Measurements from ENCODE around the gene FGL2. TPM values are rescaled to one million over a fixed set of nuclear protein-coding genes. Genes with fewer than 3 reads are reported as not detected.
A peak's percentile ranks its signal among the peaks of the same experiment; 100 is the strongest.

Gene FGL2
- total and polyA plus RNA-seq, 2 of the 4 experiments (the other 2 are of a cell fraction): 0.32 to 1.3 TPM

DNA sequence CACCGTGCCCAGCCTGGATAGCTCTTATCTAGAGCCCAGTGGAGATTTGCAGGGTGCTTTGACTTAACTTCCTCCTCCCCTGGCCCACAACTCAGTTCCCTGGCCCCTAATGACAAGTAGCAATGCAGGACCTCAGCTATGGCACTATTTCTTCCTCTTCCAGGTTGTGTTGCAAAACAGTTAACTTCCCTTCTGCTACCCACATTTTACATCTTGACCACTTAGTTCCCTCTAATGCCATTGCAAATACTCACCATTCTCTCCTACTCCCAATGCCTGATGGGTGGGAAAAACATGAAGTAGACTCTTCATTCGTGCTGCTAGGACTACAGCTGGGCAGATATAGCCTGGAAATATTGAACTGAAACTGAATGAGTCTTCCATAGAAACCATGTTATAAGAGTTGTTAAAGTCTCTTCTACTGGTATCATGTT is 39.1 kb upstream of the FGL2 start:
- H2BK15ac ChIP-seq (ENCODE audit: low read depth, low read length): no peak overlapping the region; the same call in 2 of the 3 replicates
- H3K79me1 ChIP-seq (ENCODE audit: low read depth in 1 of 2, low read length in 2 of 2): no peaks in the 10 kb centered on the region
- ATAC-seq (ENCODE audit: low read depth) (no peak), DNase-seq (no peak)
- no peak overlapping the region for H2AK9ac ChIP-seq (replicated peaks; ENCODE audit: low read depth, low read length, poor library complexity)
- H3K9ac ChIP-seq (ENCODE audit: low read depth, low read length): no peak overlapping the region
- H2BK5ac ChIP-seq (ENCODE audit: low read depth, low read length, poor library complexity, severe bottlenecking): no peak overlapping the region
- TF ChIP-seq CEBPB (IDR thresholded peaks at IDR 0.05; ENCODE audit: low read depth, low read length) (no peak), MXI1 (IDR thresholded peaks at IDR 0.05; ENCODE audit: borderline replicate concordance, low read depth, low read length) (no peak), POLR2A (IDR thresholded peaks at IDR 0.05; ENCODE audit: low read depth, low read length) (no peak), RAD21 (IDR thresholded peaks at IDR 0.05; ENCODE audit: low read length) (no peak), NFE2L2 (IDR thresholded peaks at IDR 0.05; ENCODE audit: low read depth, low read length) (no peak), CHD1 (IDR thresholded peaks at IDR 0.05; ENCODE audit: low read depth, low read length) (no peak), SMC3 (IDR thresholded peaks at IDR 0.05; ENCODE audit: low read depth, low read length) (no peak), MAZ (IDR thresholded peaks at IDR 0.05; ENCODE audit: borderline replicate concordance, low read depth, low read length) (no peak), RCOR1 (IDR thresholded peaks at IDR 0.05; ENCODE audit: insufficient replicate concordance, low read length) (no peak), BHLHE40 (IDR thresholded peaks at IDR 0.05; ENCODE audit: low read depth, low read length) (no peak)
- TF ChIP-seq, protein P1, sequence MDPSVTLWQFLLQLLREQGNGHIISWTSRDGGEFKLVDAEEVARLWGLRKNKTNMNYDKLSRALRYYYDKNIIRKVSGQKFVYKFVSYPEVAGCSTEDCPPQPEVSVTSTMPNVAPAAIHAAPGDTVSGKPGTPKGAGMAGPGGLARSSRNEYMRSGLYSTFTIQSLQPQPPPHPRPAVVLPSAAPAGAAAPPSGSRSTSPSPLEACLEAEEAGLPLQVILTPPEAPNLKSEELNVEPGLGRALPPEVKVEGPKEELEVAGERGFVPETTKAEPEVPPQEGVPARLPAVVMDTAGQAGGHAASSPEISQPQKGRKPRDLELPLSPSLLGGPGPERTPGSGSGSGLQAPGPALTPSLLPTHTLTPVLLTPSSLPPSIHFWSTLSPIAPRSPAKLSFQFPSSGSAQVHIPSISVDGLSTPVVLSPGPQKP (IDR thresholded peaks at IDR 0.05; ENCODE audit: borderline replicate concordance, low read depth, low read length): no peak
- no peak overlapping the region for H3K56ac ChIP-seq (ENCODE audit: extremely low read depth, insufficient read depth, low read length)
- H2BK120ac ChIP-seq (ENCODE audit: low read depth, low read length): peak overlapping the region; percentile 45; the same call in 1 of the 2 replicates
- ChIA-PET CTCF (interaction anchor here (0.5 to 1.7 kb wide), 2 partner anchors 9 to 69 kb away, joined by 3 to 7 read pairs; no protein-coding TSS in a partner anchor), POLR2A (ENCODE audit: unreplicated experiment) (no interaction called here)
- H4K20me1 ChIP-seq (ENCODE audit: insufficient read depth, low read length): no peaks in the 10 kb centered on the region
- peak overlapping the region; percentile 17; the same call in 1 of the 2 replicates for H3K27ac ChIP-seq (ENCODE audit: insufficient read depth, low read length)
- no CpG with 5 or more reads among the region's 2 CpGs for WGBS, 2 experiments (ENCODE audit: extremely low coverage in 2 of 2, insufficient read length in 1 of 2)
- H4K8ac ChIP-seq (ENCODE audit: low read depth in 2 of 2, low read length in 2 of 2): no peak overlapping the region
- peak overlapping the region; percentile 28; the same call in 1 of the 2 replicates for H4K91ac ChIP-seq (ENCODE audit: insufficient read depth, low read depth, low read length)
- H2AK5ac ChIP-seq (ENCODE audit: low read depth, low read length): peak overlapping the region; percentile 21; the same call in 1 of the 2 replicates
- H3K9me1 ChIP-seq (ENCODE audit: insufficient read depth, low read length): peaks cover 4% of the 10 kb centered on the region; the same call in 1 of the 2 replicates
- H3K9me3 ChIP-seq (ENCODE audit: control insufficient read depth, insufficient read depth, low read length): no peaks in the 10 kb centered on the region
- peaks cover 11% of the 10 kb centered on the region for H3K4me1 ChIP-seq (ENCODE audit: control insufficient read depth, insufficient read depth, low read length)
- in situ Hi-C loops (cut with MboI; ENCODE audit: low sequenced_read_pairs): no loop called here
- H3K14ac ChIP-seq (replicated peaks; ENCODE audit: low read depth, low read length): peak overlapping the region; percentile 29; the same call in 1 of the 2 replicates
- no peak overlapping the region for H2AFZ ChIP-seq (replicated peaks; ENCODE audit: low read length, poor library complexity)
- no TSS peak for BruUV-seq (replicated peaks)
- no peak overlapping the region for H3K4me3 ChIP-seq (ENCODE audit: insufficient read depth, low read depth, low read length)
- no peaks in the 10 kb centered on the region for H3K27me3 ChIP-seq (ENCODE audit: control insufficient read depth, insufficient read depth, low read length)
- peak overlapping the region; percentile 27 for H4K5ac ChIP-seq (ENCODE audit: low read depth, low read length)
- peak overlapping the region; percentile 79 for H3K18ac ChIP-seq (ENCODE audit: low read depth, low read length)
- intact Hi-C loops (cut with micrococcal nuclease): loop anchor here (5.0 kb wide), 1 partner anchor 41 kb away; the partner anchor contains the start of gene FGL2
- H3K23ac ChIP-seq (ENCODE audit: low read depth, low read length): peak overlapping the region; percentile 19; the same call in 1 of the 2 replicates
- H3K36me3 ChIP-seq (ENCODE audit: control insufficient read depth, insufficient read depth, low read length): no peaks in the 10 kb centered on the region
- H2BK20ac ChIP-seq (ENCODE audit: low read depth, low read length): peak overlapping the region; percentile 20; the same call in 1 of the 2 replicates
- H3K4ac ChIP-seq (ENCODE audit: low read depth, low read length): 0 out of 2 replicates have a peak overlapping the region, but pooled peaks have one; percentile 8
- H3K4me2 ChIP-seq (ENCODE audit: low read depth, low read length): no peak overlapping the region
- dilution Hi-C loops (cut with HindIII; ENCODE audit: low sequenced_read_pairs, unreplicated experiment): no loop called here

Data from IMR-90 (cell line).